OCI-LY7 (cell line): Measurements from ENCODE around the gene CTTNBP2NL. TPM values are rescaled to one million over a fixed set of nuclear protein-coding genes. Genes with fewer than 3 reads are reported as not detected.

Experiments used
- BruUV-seq: library from RNA; stranded (reverse); fragments of 400-500 nt; replicated peaks from 2 replicates; lab custom pipeline; 2021; lab: Mats Ljungman, UMichigan
- CTCF ChIA-PET: fragments of 300-600 bp; sonication (Branson Sonifier 250); formaldehyde crosslinking; loops from one replicate; lab custom pipeline; 2022; ENCODE audit warnings: antibody characterized with exemption; ENCODE audit not compliant: unreplicated experiment; lab: Charles Lee
- POLR2A ChIA-PET: fragments of 300-600 bp; sonication (Branson Sonifier 250); formaldehyde crosslinking; loops from one replicate; lab custom pipeline; 2022; ENCODE audit warnings: antibody characterized with exemption; lab: Charles Lee
- DNase-seq: peaks from one replicate; pipeline ENCODE4 v3.0.0-alpha.2; 2015; ENCODE audit warnings: low spot score
- H2AFZ ChIP-seq: fragments of 200-600 bp; sonication (generic), shearing (Covaris generic); 2 replicates; pipeline ENCODE4 v1.6.1; 2014; ENCODE audit warnings: mild to moderate bottlenecking, antibody characterized with exemption, low read length, moderate library complexity
- H3K27ac ChIP-seq: fragments of 200-600 bp; sonication (generic); 2 replicates; pipeline ENCODE4 v1.5.1; 2014; ENCODE audit warnings: mixed run types, low read depth, mild to moderate bottlenecking, moderate library complexity, low read length, inconsistent platforms; ENCODE audit not compliant: poor library complexity, severe bottlenecking
- H3K36me3 ChIP-seq: fragments of 200-600 bp; sonication (generic); 2 replicates; pipeline ENCODE4 v1.6.1; 2014; ENCODE audit warnings: mild to moderate bottlenecking, antibody characterized with exemption, low read length, moderate library complexity, mixed read lengths; ENCODE audit not compliant: insufficient read depth
- H3K4me1 ChIP-seq: fragments of 200-600 bp; sonication (generic); 2 replicates; pipeline ENCODE4 v1.5.1; 2014; ENCODE audit warnings: mild to moderate bottlenecking, low read length; ENCODE audit not compliant: insufficient read depth, poor library complexity, severe bottlenecking
- H3K4me2 ChIP-seq: fragments of 200-600 bp; sonication (generic); 2 replicates; pipeline ENCODE4 v1.6.1; 2014; ENCODE audit warnings: mild to moderate bottlenecking, low read length
- H3K4me3 ChIP-seq: fragments of 200-600 bp; sonication (generic); 2 replicates; pipeline ENCODE4 v1.5.1; 2014; ENCODE audit warnings: mild to moderate bottlenecking, low read depth, low read length; ENCODE audit not compliant: poor library complexity, severe bottlenecking
- H3K79me2 ChIP-seq: fragments of 200-600 bp; sonication (generic); 2 replicates; pipeline ENCODE4 v1.6.1; 2016; ENCODE audit warnings: low read depth, mild to moderate bottlenecking, low read length, moderate library complexity, mixed read lengths; ENCODE audit not compliant: insufficient read depth
- H3K9me2 ChIP-seq: fragments of 200-600 bp; sonication (generic); 2 replicates; pipeline ENCODE4 v1.6.1; 2016; ENCODE audit warnings: mild to moderate bottlenecking, low read length, mixed read lengths; ENCODE audit not compliant: insufficient read depth
- H3K9me3 ChIP-seq: fragments of 200-600 bp; sonication (generic); 2 replicates; pipeline ENCODE4 v1.6.1; 2014; ENCODE audit warnings: mild to moderate bottlenecking, mixed run types, low read length, mixed read lengths
- H4K20me1 ChIP-seq: fragments of 200-600 bp; sonication (generic); 2 replicates; pipeline ENCODE4 v1.6.1; 2014; ENCODE audit warnings: mild to moderate bottlenecking, antibody characterized with exemption, low read length, moderate library complexity, mixed read lengths; ENCODE audit not compliant: insufficient read depth
- CTCF ChIP-seq: fragments of 200-600 bp; sonication (generic); conservative IDR thresholded peaks from 2 replicates; pipeline ENCODE4 v1.5.1; 2014; ENCODE audit warnings: mild to moderate bottlenecking, antibody characterized with exemption, low read length, moderate library complexity, mixed read lengths
- EZH2phosphoT487 ChIP-seq: fragments of 200-600 bp; sonication (generic); IDR thresholded peaks from 2 replicates; pipeline ENCODE4 v1.6.1; 2018; ENCODE audit warnings: low read depth, borderline replicate concordance, mild to moderate bottlenecking, mixed run types, antibody characterized with exemption, low read length, moderate library complexity, mixed read lengths
- intact Hi-C: fragments of 100-400 bp; cut with micrococcal nuclease; formaldehyde crosslinking; loops from one replicate; pipeline ENCODE4 v1.10.0; 2022; ENCODE audit not compliant: unreplicated experiment
- total RNA-seq, 2 experiments: library from RNA; depleted of rRNA in 1 of 2; stranded (reverse); fragments of >200 nt in 1 of 2; shearing (Covaris generic) in 1 of 2; gene quantifications; 2 replicates each; pipeline ENCODE4 v1.2.3, GENCODE V29; 2014 to 2022

The CTTNBP2NL gene
- total RNA-seq, 2 experiments from 2014 or later: 1.5 to 8.7 TPM

DNA sequence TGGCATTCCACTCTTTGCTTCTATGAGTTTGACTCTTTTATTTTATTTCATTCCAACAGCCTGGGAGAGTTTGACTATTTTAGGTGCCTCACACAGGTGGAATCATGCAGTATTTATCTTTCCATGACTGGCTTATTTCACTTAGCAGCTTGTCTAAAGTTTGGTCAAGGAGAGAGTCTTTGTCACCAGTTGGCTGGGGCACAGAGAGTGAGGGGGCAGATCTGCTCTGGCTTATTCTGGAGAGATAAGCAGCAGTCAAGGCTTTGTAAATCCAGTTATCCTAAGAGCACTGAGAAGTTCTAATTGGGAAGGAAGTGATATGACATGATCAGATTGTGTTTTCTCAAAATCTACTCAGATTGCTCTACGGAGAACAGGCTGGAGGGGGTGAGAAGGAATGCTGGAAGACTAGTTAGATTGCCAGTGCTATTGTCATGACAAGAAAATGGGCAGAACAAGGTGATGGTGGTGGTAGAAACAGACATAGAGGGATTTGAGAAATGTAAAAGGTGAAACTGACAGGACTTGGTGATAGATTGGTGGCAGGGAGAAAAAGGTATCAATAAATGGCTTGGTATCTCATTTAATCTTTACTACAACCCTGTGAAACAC lies 12.1 kb upstream of the CTTNBP2NL start:
- Histone ChIP-seq H3K4me2 (no peak overlapping the region), H3K4me3 (no peak overlapping the region), H2AFZ (no peak overlapping the region), H3K27ac (no peak overlapping the region), H3K79me2 (no peaks in the 10 kb centered on the region), H3K9me2 (no peaks in the 10 kb centered on the region), H3K4me1 (no peaks in the 10 kb centered on the region), H3K9me3 (no peaks in the 10 kb centered on the region), H4K20me1 (no peaks in the 10 kb centered on the region), H3K36me3 (no peaks in the 10 kb centered on the region)
- intact Hi-C loops: no loop called here
- ChIA-PET CTCF (no interaction called here), POLR2A (no interaction called here)
- no peak for DNase-seq
- BruUV-seq: no TSS peak
- no peak for TF ChIP-seq EZH2phosphoT487
- no peak for TF ChIP-seq CTCF

DNA sequence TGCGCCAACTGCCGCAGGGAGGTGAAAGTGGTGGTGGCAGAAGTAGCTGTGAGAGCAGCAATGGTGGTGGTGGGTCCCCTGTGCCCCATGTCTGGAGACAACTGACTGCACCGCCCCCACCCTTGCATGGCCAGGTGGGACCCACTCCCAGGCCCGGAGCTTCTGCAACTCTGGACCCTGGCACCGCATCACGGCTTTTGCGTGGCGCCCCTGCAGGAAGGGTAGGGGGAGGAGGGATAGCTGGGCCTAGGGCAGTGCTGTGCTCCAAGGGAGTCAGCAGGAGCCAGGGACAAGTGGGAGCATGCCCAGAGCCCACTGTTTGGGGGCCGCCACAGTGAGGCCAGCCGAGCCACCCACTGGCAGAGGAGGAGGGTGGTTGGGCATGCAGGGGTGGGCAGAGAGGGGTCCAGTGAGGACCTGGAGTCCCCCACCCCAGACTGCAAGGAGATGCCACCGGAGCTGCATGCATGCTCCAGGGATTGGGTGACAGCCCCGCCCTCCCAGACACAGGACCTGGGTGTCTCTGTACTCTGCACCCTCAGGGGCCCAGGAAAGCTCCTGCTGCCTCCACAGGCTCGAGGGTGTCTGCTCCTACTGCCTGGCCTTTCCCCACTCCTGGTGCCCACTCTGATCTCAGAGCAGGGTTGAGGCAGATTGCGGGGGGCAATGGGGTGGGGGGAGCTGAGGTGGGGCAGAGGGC lies 9.8 kb upstream of the CTTNBP2NL start:
- Histone ChIP-seq H3K4me3 (no peak overlapping the region), H3K9me3 (no peaks in the 10 kb centered on the region), H3K4me2 (no peak overlapping the region), H3K36me3 (no peaks in the 10 kb centered on the region), H3K27ac (no peak overlapping the region), H2AFZ (no peak overlapping the region), H3K9me2 (no peaks in the 10 kb centered on the region), H4K20me1 (no peaks in the 10 kb centered on the region), H3K4me1 (peaks cover 3% of the 10 kb centered on the region), H3K79me2 (no peaks in the 10 kb centered on the region)
- intact Hi-C loops: no loop called here
- CTCF ChIA-PET: interaction anchor here (0.9 kb wide), 1 partner anchor 17 kb away, joined by 3 read pairs; no protein-coding TSS in a partner anchor
- TF ChIP-seq CTCF (no peak), EZH2phosphoT487 (no peak)
- DNase-seq: no peak
- POLR2A ChIA-PET: interaction anchor here (0.7 kb wide), 1 partner anchor 10 kb away, joined by 3 read pairs; the partner anchor contains the start of gene CTTNBP2NL
- no TSS peak for BruUV-seq
